ENCODE measurements around the gene MAP10.

The MAP10 gene

GRCh38 chr1:232805269-232806185 lies at the start of gene MAP10:
Gene MAP10, plus strand, starts transcription at chr1:232805416. Its CDS starts 34 bp downstream, at chr1:232805450.
- no peaks in the 10 kb centered on the region for H3K9me3 ChIP-seq (ENCODE audit: insufficient read depth, low read length)
- H3K9ac ChIP-seq (ENCODE audit: low read length), result peak within 1 kb of the TSS; percentile 74
- TF ChIP-seq EZH2phosphoT487 (IDR thresholded peaks at IDR 0.05; ENCODE audit: low read depth) (no peak), CTCF (IDR thresholded peaks at IDR 0.05; ENCODE audit: low read depth, low read length) (no peak)
- H3K27me3 ChIP-seq (ENCODE audit: low read depth, low read length), result no peaks in the 10 kb centered on the region
- no peaks in the 10 kb centered on the region for H3K79me2 ChIP-seq (ENCODE audit: low read length)
- H3K27ac ChIP-seq (ENCODE audit: low read length), result no peak within 1 kb of the TSS; the same call in 1 of the 2 replicates
- H2AFZ ChIP-seq (ENCODE audit: low read depth, low read length), result peak within 1 kb of the TSS; percentile 96
- peaks cover 9% of the 10 kb centered on the region; the same call in 1 of the 2 replicates for H3K4me1 ChIP-seq (ENCODE audit: low read length)
- H3K36me3 ChIP-seq (replicated peaks; ENCODE audit: low read depth, low read length), result peaks cover 5% of the 10 kb centered on the region
- H4K20me1 ChIP-seq (ENCODE audit: insufficient read depth, low read length), result no peaks in the 10 kb centered on the region
- peak within 1 kb of the TSS; percentile 82 for H3K4me2 ChIP-seq (ENCODE audit: low read length)
- H3K4me3 ChIP-seq (ENCODE audit: low read length), result peak within 1 kb of the TSS; percentile 86

GRCh38 chr1:232764458-232765251 lies 40.6 kb upstream of the MAP10 start:
- H3K9me3 ChIP-seq (ENCODE audit: insufficient read depth, low read length), result no peaks in the 10 kb centered on the region
- no peak overlapping the region for H2AFZ ChIP-seq (ENCODE audit: low read depth, low read length)
- peaks cover 19% of the 10 kb centered on the region for H3K4me1 ChIP-seq (ENCODE audit: low read length)
- no peaks in the 10 kb centered on the region for H3K27me3 ChIP-seq (ENCODE audit: low read depth, low read length)
- no peak overlapping the region for H3K4me3 ChIP-seq (ENCODE audit: low read length)
- no peak overlapping the region for H3K4me2 ChIP-seq (ENCODE audit: low read length)
- H3K36me3 ChIP-seq (replicated peaks; ENCODE audit: low read depth, low read length), result no peaks in the 10 kb centered on the region
- no peaks in the 10 kb centered on the region for H3K79me2 ChIP-seq (ENCODE audit: low read length)
- H3K9ac ChIP-seq (ENCODE audit: low read length), result no peak overlapping the region
- TF ChIP-seq EZH2phosphoT487 (IDR thresholded peaks at IDR 0.05; ENCODE audit: low read depth), result no peak
- TF ChIP-seq CTCF (IDR thresholded peaks at IDR 0.05; ENCODE audit: low read depth, low read length), result no peak
- no peak overlapping the region for H3K27ac ChIP-seq (ENCODE audit: low read length)
- H4K20me1 ChIP-seq (ENCODE audit: insufficient read depth, low read length), result no peaks in the 10 kb centered on the region

- H3K27ac ChIP-seq (ENCODE audit: low read length), result no peak overlapping the region
- peaks cover 19% of the 10 kb centered on the region for H3K4me1 ChIP-seq (ENCODE audit: low read length)
- no peak overlapping the region for H3K9ac ChIP-seq (ENCODE audit: low read length)
- TF ChIP-seq EZH2phosphoT487 (IDR thresholded peaks at IDR 0.05; ENCODE audit: low read depth), result no peak
- no peak for TF ChIP-seq CTCF (IDR thresholded peaks at IDR 0.05; ENCODE audit: low read depth, low read length)
- H3K4me3 ChIP-seq (ENCODE audit: low read length), result no peak overlapping the region
- no peak overlapping the region for H3K4me2 ChIP-seq (ENCODE audit: low read length)
- H3K27me3 ChIP-seq (ENCODE audit: low read depth, low read length), result no peaks in the 10 kb centered on the region
- H4K20me1 ChIP-seq (ENCODE audit: insufficient read depth, low read length), result no peaks in the 10 kb centered on the region
- H3K9me3 ChIP-seq (ENCODE audit: insufficient read depth, low read length), result no peaks in the 10 kb centered on the region
- H3K79me2 ChIP-seq (ENCODE audit: low read length), result no peaks in the 10 kb centered on the region
- no peaks in the 10 kb centered on the region for H3K36me3 ChIP-seq (replicated peaks; ENCODE audit: low read depth, low read length)
- no peak overlapping the region for H2AFZ ChIP-seq (ENCODE audit: low read depth, low read length)
These were observed 39.7 kb upstream of the MAP10 start for GRCh38 chr1:232765542-232765941.
